Panc1 (cell line): ENCODE measurements around the gene HCN1.

Source experiments
- CTCF ChIP-seq: fragments of 450-650 bp; IDR thresholded peaks from 2 replicates; pipeline ENCODE4 v1.5.1; 2017; ENCODE audit warnings: mild to moderate bottlenecking
- POLR2AphosphoS5 ChIP-seq: IDR thresholded peaks from 2 replicates; pipeline ENCODE4 v1.6.1; 2012; ENCODE audit warnings: mild to moderate bottlenecking, low read depth, low read length, moderate library complexity
- REST ChIP-seq, 2 experiments: IDR thresholded peaks; 2 replicates each; pipeline ENCODE4 v1.6.1; 2011 to 2012; ENCODE audit warnings: low read depth in 2 of 2, control low read depth in 1 of 2, low read length in 1 of 2, mild to moderate bottlenecking in 1 of 2, moderate library complexity in 1 of 2; ENCODE audit not compliant: insufficient read depth in 1 of 2
- SIN3A ChIP-seq: IDR thresholded peaks from 2 replicates; pipeline ENCODE4 v1.6.1; 2012; ENCODE audit warnings: low read depth, mild to moderate bottlenecking, low read length, moderate library complexity, borderline replicate concordance; ENCODE audit not compliant: insufficient read depth
- TCF7L2 ChIP-seq: IDR thresholded peaks from 2 replicates; pipeline ENCODE4 v1.6.1; 2011; ENCODE audit warnings: mild to moderate bottlenecking, low read depth, low read length, inconsistent platforms

- TF ChIP-seq CTCF (no peak), REST (IDR thresholded peaks at IDR 0.05; ENCODE audit: insufficient read depth in 1 of 2, low read depth in 2 of 2, low read length in 1 of 2) (no peak), POLR2AphosphoS5 (no peak), TCF7L2 (no peak), SIN3A (no peak)
Observed at GRCh38 chr5:45408067-45408466, 288.1 kb downstream of the HCN1 start.
